Hypothalamus (tissue), 51 donors: ENCODE results near the gene SETD2.

Experiments
- DNase-seq, 51 donors: peaks; one replicate each; lab custom pipeline; 2025; lab: John Stamatoyannopoulos, UW

SETD2 gene

DNA sequence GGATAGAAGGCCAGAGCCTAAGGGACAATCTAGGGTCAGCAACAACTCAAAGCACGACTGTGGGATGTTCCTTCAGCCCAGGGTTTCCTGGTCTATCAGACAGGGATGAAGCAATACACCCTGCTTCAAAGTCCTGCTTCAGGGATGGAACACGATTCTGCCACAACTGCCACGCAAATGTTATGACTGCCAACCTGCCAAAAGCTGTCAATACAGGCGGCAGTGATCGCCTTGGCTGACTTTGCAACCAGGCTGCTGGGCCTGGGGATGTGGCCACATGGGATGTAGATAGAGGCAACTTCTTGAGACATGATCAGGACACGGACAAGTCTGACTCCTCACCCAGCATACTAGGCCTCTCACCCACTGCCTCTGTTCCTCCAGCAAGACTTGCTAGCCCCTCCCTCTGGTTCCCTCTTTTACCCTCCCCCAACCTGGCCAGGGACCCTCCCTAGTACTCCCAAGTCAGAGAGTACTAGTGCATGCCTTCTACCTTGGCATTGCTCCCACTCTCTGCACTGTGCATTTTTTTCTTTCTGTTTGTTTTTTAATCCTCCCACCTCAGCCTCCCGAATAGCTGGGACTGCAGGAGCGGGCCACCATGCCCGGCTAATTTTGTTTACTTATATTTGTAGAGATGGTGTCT, 195.0 kb downstream of the SETD2 start:
- no peak for DNase-seq

DNA sequence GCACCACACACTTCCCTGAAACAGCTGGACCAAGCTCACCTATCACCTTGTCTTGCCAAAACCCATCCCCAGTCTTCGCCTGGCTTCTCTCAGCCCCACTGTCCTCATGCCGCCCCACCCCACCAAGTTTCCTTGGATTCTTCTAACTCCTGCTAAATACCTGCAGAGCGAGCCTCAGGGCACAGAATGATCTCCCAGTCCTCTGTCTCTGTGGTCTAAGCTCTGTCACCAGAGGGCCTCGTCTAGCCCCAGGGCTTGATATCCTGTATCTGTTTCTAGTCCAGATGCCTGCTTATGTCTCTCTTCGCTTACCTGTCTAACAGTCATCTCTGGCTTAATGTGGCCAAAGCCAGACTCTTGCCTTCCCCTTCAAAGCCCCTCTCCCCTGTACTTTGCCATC, 197.1 kb downstream of the SETD2 start:
- no peak for DNase-seq
